Measurements from ENCODE around the gene PCIF1. TPM values are rescaled to one million over a fixed set of nuclear protein-coding genes. Genes with fewer than 3 reads are reported as not detected.
A peak's percentile ranks its signal among the peaks of the same experiment; 100 is the strongest.

The PCIF1 gene
- total RNA-seq, 1 experiment from 2014 or later, result 26.8 TPM

- no peak overlapping the region for H2AK5ac ChIP-seq (ENCODE audit: insufficient read length, low read length)
- WGBS (ENCODE audit: extremely low coverage, insufficient read length, low lambda C conversion rate), result no CpG with 5 or more reads among the region's 13 CpGs
- no peaks in the 10 kb centered on the region for H3K79me2 ChIP-seq (ENCODE audit: insufficient read depth, low read length)
- no peak overlapping the region for H2AFZ ChIP-seq (ENCODE audit: low read length)
- no peaks in the 10 kb centered on the region for H3K27me3 ChIP-seq (ENCODE audit: insufficient read depth, low read length)
- no peak overlapping the region for H3K27ac ChIP-seq (ENCODE audit: insufficient read length, low read depth, low read length)
- H3K18ac ChIP-seq (ENCODE audit: insufficient read length, low read depth, low read length), result no peak overlapping the region
- H3K56ac ChIP-seq (ENCODE audit: insufficient read length, low read depth, low read length), result no peak overlapping the region
- H3K9me3 ChIP-seq (ENCODE audit: control insufficient read depth, low read depth, low read length), result no peaks in the 10 kb centered on the region
- H3K4me1 Mint-ChIP-seq, result peaks cover 0 to 4% of the 10 kb centered on the region in 2 experiments; a peak in 1 of 4 replicates
- H2BK15ac ChIP-seq (ENCODE audit: low read depth, low read length), result no peak overlapping the region
- no peak overlapping the region for H4K91ac ChIP-seq (ENCODE audit: insufficient read length, low read depth, low read length)
- H4K8ac ChIP-seq (replicated peaks; ENCODE audit: insufficient read length, low read depth, low read length), result no peak overlapping the region
- H3K9me3 Mint-ChIP-seq, result no peaks in the 10 kb centered on the region
- no peak overlapping the region for H2BK120ac ChIP-seq (ENCODE audit: low read depth, low read length, poor library complexity, severe bottlenecking)
- H3T11ph ChIP-seq (ENCODE audit: low read length), result no peak overlapping the region
- H3K4me3 Mint-ChIP-seq, result no peak overlapping the region
- peaks cover 22 to 64% (median 42%) of the 10 kb centered on the region in 3 experiments; a peak in 6 of 7 replicates for H3K36me3 Mint-ChIP-seq (ENCODE audit: insufficient read depth in 1 of 3, low read depth in 3 of 3)
- no peaks in the 10 kb centered on the region for H3K79me1 ChIP-seq (ENCODE audit: insufficient read depth, low read depth, low read length, poor library complexity, severe bottlenecking)
- no peak overlapping the region for H3K23ac ChIP-seq (ENCODE audit: insufficient read length, low read depth, low read length)
- H3K4me1 ChIP-seq (ENCODE audit: insufficient read depth, low read length), result no peaks in the 10 kb centered on the region
- TF ChIP-seq, protein P1, sequence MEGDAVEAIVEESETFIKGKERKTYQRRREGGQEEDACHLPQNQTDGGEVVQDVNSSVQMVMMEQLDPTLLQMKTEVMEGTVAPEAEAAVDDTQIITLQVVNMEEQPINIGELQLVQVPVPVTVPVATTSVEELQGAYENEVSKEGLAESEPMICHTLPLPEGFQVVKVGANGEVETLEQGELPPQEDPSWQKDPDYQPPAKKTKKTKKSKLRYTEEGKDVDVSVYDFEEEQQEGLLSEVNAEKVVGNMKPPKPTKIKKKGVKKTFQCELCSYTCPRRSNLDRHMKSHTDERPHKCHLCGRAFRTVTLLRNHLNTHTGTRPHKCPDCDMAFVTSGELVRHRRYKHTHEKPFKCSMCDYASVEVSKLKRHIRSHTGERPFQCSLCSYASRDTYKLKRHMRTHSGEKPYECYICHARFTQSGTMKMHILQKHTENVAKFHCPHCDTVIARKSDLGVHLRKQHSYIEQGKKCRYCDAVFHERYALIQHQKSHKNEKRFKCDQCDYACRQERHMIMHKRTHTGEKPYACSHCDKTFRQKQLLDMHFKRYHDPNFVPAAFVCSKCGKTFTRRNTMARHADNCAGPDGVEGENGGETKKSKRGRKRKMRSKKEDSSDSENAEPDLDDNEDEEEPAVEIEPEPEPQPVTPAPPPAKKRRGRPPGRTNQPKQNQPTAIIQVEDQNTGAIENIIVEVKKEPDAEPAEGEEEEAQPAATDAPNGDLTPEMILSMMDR (conservative IDR thresholded peaks at IDR 0.05), result no peak
- H4K20me1 ChIP-seq (ENCODE audit: control insufficient read depth, insufficient read depth, insufficient read length), result peaks cover 4% of the 10 kb centered on the region
- peak overlapping the region in 1 of 3 experiments; percentile 45; a peak in 3 of 7 replicates for H3K27ac Mint-ChIP-seq
- DNase-seq, result no peak
- H4K5ac ChIP-seq (ENCODE audit: insufficient read length, low read depth, low read length), result no peak overlapping the region
- H2BK12ac ChIP-seq (ENCODE audit: insufficient read length, low read depth, low read length), result no peak overlapping the region
- no peak overlapping the region for H2BK20ac ChIP-seq (ENCODE audit: low read depth, low read length, poor library complexity, severe bottlenecking)
- H3K9ac ChIP-seq (ENCODE audit: extremely low read depth, insufficient read length, low read length), result no peak overlapping the region
- H3K14ac ChIP-seq (ENCODE audit: insufficient read depth, low read length), result no peak overlapping the region
- H3K27me3 Mint-ChIP-seq (ENCODE audit: low read depth), result no peaks in the 10 kb centered on the region; the same call in 1 of the 2 replicates
- H3K4me2 ChIP-seq (ENCODE audit: insufficient read depth, insufficient read length, low read length), result no peak overlapping the region
- H3K23me2 ChIP-seq (ENCODE audit: insufficient read length, low read depth, low read length, poor library complexity, severe bottlenecking), result no peaks in the 10 kb centered on the region
- H2BK5ac ChIP-seq (ENCODE audit: insufficient read length, low read length), result no peak overlapping the region
- H3K4ac ChIP-seq (ENCODE audit: low read depth, low read length), result no peak overlapping the region
Observed at GRCh38 chr20:45949542-45950329, 15.3 kb downstream of the PCIF1 start.
